HEK293 (cell line): ENCODE measurements around the gene SERINC2.

ENCODE experiments used
- CTCF ChIA-PET: fragments of 350-600 bp; formaldehyde crosslinking; extraction: SDS; loops from one replicate; lab custom pipeline; 2021; ENCODE audit warnings: antibody characterized with exemption; lab: Yijun Ruan, JAX
- POLR2A ChIA-PET: fragments of 300-600 bp; formaldehyde crosslinking; extraction: SDS; loops from one replicate; lab custom pipeline; 2020; ENCODE audit warnings: antibody characterized with exemption, inconsistent platforms; lab: Yijun Ruan, JAX
- H3K27ac ChIP-seq: fragments of 200-500 bp; sonication (Bioruptor generic); 2 replicates; pipeline ENCODE4 v1.5.1; 2014; ENCODE audit warnings: low read depth, low read length, control low read depth, inconsistent platforms; ENCODE audit errors: extremely low read depth
- H3K36me3 ChIP-seq, 2 experiments: fragments of 200-500 bp in 1 of 2; sonication (Bioruptor generic) in 1 of 2; 1 replicate in 1 of 2; 2 replicates in 1 of 2; pipeline ENCODE4 v1.5.1; 2014 to 2017; ENCODE audit warnings: inconsistent platforms in 2 of 2, low read length in 2 of 2; ENCODE audit not compliant: control insufficient read depth in 2 of 2, insufficient read depth in 1 of 2
- H3K4me1 ChIP-seq: fragments of 200-500 bp; sonication (Bioruptor generic); 2 replicates; pipeline ENCODE4 v1.5.1; 2014; ENCODE audit warnings: mild to moderate bottlenecking, low read length, inconsistent platforms; ENCODE audit not compliant: control insufficient read depth, insufficient read depth
- H3K4me3 ChIP-seq: 2 replicates; pipeline ENCODE4 v1.5.1; 2011; ENCODE audit warnings: low read depth, mild to moderate bottlenecking, control low read depth, low read length, moderate library complexity
- H3K9me3 ChIP-seq: fragments of 200-500 bp; sonication (Bioruptor generic); 2 replicates; pipeline ENCODE4 v1.5.1; 2014; ENCODE audit warnings: low read depth, low read length, inconsistent platforms; ENCODE audit not compliant: control insufficient read depth, insufficient read depth
- CTCF ChIP-seq: fragments of 450-650 bp; formaldehyde crosslinking; IDR thresholded peaks from 2 replicates; pipeline ENCODE4 v1.5.1; 2016; ENCODE audit warnings: missing biosample characterization, missing genetic modification characterization
- GLI4 ChIP-seq: fragments of 450-650 bp; formaldehyde crosslinking; IDR thresholded peaks from 2 replicates; pipeline ENCODE4 v1.5.1; 2016; ENCODE audit warnings: missing biosample characterization, missing genetic modification characterization
- HOXC10 ChIP-seq: sonication (generic); formaldehyde crosslinking; IDR thresholded peaks from 2 replicates; pipeline ENCODE4 v1.8.1; 2023; ENCODE audit warnings: mild to moderate bottlenecking, missing genetic modification reagents
- KLF17 ChIP-seq: fragments of 450-650 bp; formaldehyde crosslinking; IDR thresholded peaks from 2 replicates; pipeline ENCODE4 v1.5.1; 2016; ENCODE audit warnings: missing biosample characterization, missing genetic modification characterization
- KLF8 ChIP-seq: fragments of 450-650 bp; formaldehyde crosslinking; IDR thresholded peaks from 2 replicates; pipeline ENCODE4 v1.5.1; 2016; ENCODE audit warnings: missing biosample characterization, missing genetic modification characterization
- PRDM1 ChIP-seq: fragments of 450-650 bp; formaldehyde crosslinking; IDR thresholded peaks from 2 replicates; pipeline ENCODE4; 2016; ENCODE audit warnings: missing biosample characterization, missing genetic modification characterization
- PRDM6 ChIP-seq: fragments of 450-650 bp; formaldehyde crosslinking; IDR thresholded peaks from 2 replicates; pipeline ENCODE4 v1.5.1; 2017; ENCODE audit warnings: missing biosample characterization, missing genetic modification characterization
- ZBTB17 ChIP-seq: fragments of 450-650 bp; formaldehyde crosslinking; IDR thresholded peaks from 2 replicates; pipeline ENCODE4 v1.5.1; 2016; ENCODE audit warnings: missing biosample characterization, missing genetic modification characterization
- ZIC2 ChIP-seq: fragments of 450-650 bp; formaldehyde crosslinking; IDR thresholded peaks from 2 replicates; pipeline ENCODE4 v1.5.1; 2016; ENCODE audit warnings: missing biosample characterization, missing genetic modification characterization
- ZNF18 ChIP-seq: fragments of 450-650 bp; formaldehyde crosslinking; IDR thresholded peaks from 2 replicates; pipeline ENCODE4 v1.5.1; 2016; ENCODE audit warnings: missing biosample characterization, missing genetic modification characterization
- ZNF23 ChIP-seq: fragments of 450-650 bp; formaldehyde crosslinking; IDR thresholded peaks from 2 replicates; pipeline ENCODE4 v1.5.1; 2016; ENCODE audit warnings: missing biosample characterization, missing genetic modification characterization, borderline replicate concordance
- ZNF248 ChIP-seq: fragments of 450-650 bp; formaldehyde crosslinking; IDR thresholded peaks from 2 replicates; pipeline ENCODE4 v1.5.1; 2017; ENCODE audit warnings: missing biosample characterization, missing genetic modification characterization
- ZNF48 ChIP-seq: fragments of 450-650 bp; formaldehyde crosslinking; IDR thresholded peaks from 2 replicates; pipeline ENCODE4 v1.5.1; 2016; ENCODE audit warnings: missing biosample characterization, missing genetic modification characterization
- ZNF600 ChIP-seq: fragments of 450-650 bp; formaldehyde crosslinking; IDR thresholded peaks from 2 replicates; pipeline ENCODE4 v1.5.1; 2016; ENCODE audit warnings: missing biosample characterization, missing genetic modification characterization
- ZNF660 ChIP-seq: fragments of 450-650 bp; IDR thresholded peaks from 2 replicates; pipeline ENCODE4 v1.5.1; 2018; ENCODE audit warnings: missing biosample characterization, mild to moderate bottlenecking, missing genetic modification characterization
- ZNF747 ChIP-seq: fragments of 450-650 bp; formaldehyde crosslinking; IDR thresholded peaks from 2 replicates; pipeline ENCODE4 v1.5.1; 2016; ENCODE audit warnings: missing biosample characterization, missing genetic modification characterization
- ZNF837 ChIP-seq: fragments of 450-650 bp; formaldehyde crosslinking; IDR thresholded peaks from 2 replicates; pipeline ENCODE4 v1.5.1; 2016; ENCODE audit warnings: missing biosample characterization, missing genetic modification characterization

Gene SERINC2

GRCh38 chr1:31418626-31419323, 5.8 kb downstream of the SERINC2 start:
- H3K4me1 ChIP-seq = no peaks in the 10 kb centered on the region; the same call in 1 of the 2 replicates

GRCh38 chr1:31420716-31421115, 7.7 kb downstream of the SERINC2 start:
- no peaks in the 10 kb centered on the region for H3K4me1 ChIP-seq
- POLR2A ChIA-PET = interaction anchor here (0.6 to 2.0 kb wide), 2 partner anchors 124 to 367 kb away, joined by 3 to 4 read pairs; partner anchors contain the start of genes SNRNP40 and ZCCHC17
- no peak for TF ChIP-seq ZNF837 (tag by site-specific recombination)
- H3K4me3 ChIP-seq = no peak overlapping the region
- H3K27ac ChIP-seq = no peak overlapping the region
- H3K9me3 ChIP-seq = no peaks in the 10 kb centered on the region
- CTCF ChIA-PET = interaction anchor here (0.6 to 10.9 kb wide), 9 partner anchors 9 to 642 kb away, joined by 3 to 146 read pairs (median 4); no protein-coding TSS in a partner anchor
- H3K36me3 ChIP-seq = no peaks in the 10 kb centered on the region

More at GRCh38 chr1:31418626-31419323, 5.8 kb downstream of the SERINC2 start:
- ChIA-PET POLR2A (interaction anchor here (2.0 kb wide), 1 partner anchor 122 kb away, joined by 4 read pairs; the partner anchor contains the start of genes SNRNP40 and ZCCHC17), CTCF (interaction anchor here (0.7 to 10.9 kb wide), 6 partner anchors 23 to 490 kb away, joined by 3 to 146 read pairs (median 28); no protein-coding TSS in a partner anchor)
- TF ChIP-seq KLF17 (tag by site-specific recombination) = peak; percentile 66; the same call in 1 of the 2 replicates
- no peak for TF ChIP-seq PRDM6 (tag by site-specific recombination)
- Histone ChIP-seq H3K9me3 (no peaks in the 10 kb centered on the region), H3K27ac (no peak overlapping the region), H3K4me3 (no peak overlapping the region), H3K36me3 (no peaks in the 10 kb centered on the region)

DNA sequence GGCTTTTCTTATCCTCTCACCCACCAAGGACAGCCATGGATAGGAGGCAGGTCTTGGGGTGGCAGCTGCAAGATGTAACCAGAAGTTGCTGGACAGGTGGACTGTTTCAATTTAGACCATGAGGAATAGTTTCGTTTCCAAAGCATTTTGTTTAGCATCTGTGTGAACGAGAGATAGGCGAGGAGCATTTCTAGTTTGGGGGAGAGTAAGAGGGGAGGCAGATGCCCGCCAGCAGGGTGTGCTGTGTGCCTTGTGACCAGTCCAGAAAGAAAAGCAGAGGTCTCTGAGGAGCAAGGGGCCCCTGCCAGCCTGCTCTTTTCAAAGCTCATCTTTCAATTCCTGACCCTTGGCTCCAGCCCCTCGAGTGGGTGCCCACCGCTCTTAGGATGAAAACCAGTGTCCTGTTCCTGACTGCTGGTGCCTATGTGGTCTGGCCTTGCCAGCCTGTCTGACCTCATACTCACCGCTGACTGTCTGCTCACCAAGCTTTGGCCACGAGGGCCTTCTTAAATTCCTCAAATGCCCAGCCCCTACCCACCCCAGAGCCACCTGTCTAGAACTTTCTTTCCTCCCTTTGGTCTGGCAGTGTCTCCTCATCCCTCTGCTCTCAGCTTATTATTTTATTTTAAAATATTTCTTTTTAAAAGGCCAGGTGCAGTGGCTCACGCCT, 8.5 kb downstream of the SERINC2 start:
- TF ChIP-seq CTCF (tag by site-specific recombination) (peak; percentile 48), GLI4 (tag by site-specific recombination) (no peak), ZNF747 (tag by site-specific recombination) (no peak)
- no peaks in the 10 kb centered on the region for H3K36me3 ChIP-seq
- no peaks in the 10 kb centered on the region for H3K9me3 ChIP-seq
- H3K4me3 ChIP-seq = no peak overlapping the region
- H3K27ac ChIP-seq = no peak overlapping the region
- ChIA-PET POLR2A (interaction anchor here (0.6 to 1.4 kb wide), 4 partner anchors 25 to 367 kb away, joined by 3 read pairs; no protein-coding TSS in a partner anchor), CTCF (interaction anchor here (0.6 to 10.9 kb wide), 27 partner anchors 8 to 360 kb away, joined by 3 to 146 read pairs (median 5); partner anchors contain the start of gene SERINC2)
- H3K4me1 ChIP-seq = no peaks in the 10 kb centered on the region

- no peaks in the 10 kb centered on the region for H3K9me3 ChIP-seq
- CTCF ChIA-PET = interaction anchor here (0.6 to 10.9 kb wide), 29 partner anchors 8 to 490 kb away, joined by 3 to 146 read pairs (median 4); partner anchors contain the start of gene SERINC2
- H3K27ac ChIP-seq = no peak overlapping the region
- no peaks in the 10 kb centered on the region for H3K36me3 ChIP-seq
- POLR2A ChIA-PET = interaction anchor here (0.8 to 1.4 kb wide), 3 partner anchors 26 to 126 kb away, joined by 3 read pairs; no protein-coding TSS in a partner anchor
- H3K4me1 ChIP-seq = no peaks in the 10 kb centered on the region
- no peak overlapping the region for H3K4me3 ChIP-seq
- TF ChIP-seq ZNF248 (tag by site-specific recombination) (no peak), KLF8 (peak; percentile 86), ZNF48 (tag by site-specific recombination) (no peak), ZNF23 (no peak), PRDM1 (no peak), ZNF660 (peak; percentile 51; the same call in 1 of the 2 replicates), ZIC2 (no peak), HOXC10 (CRISPR knock-in tag) (no peak), ZNF600 (tag by site-specific recombination) (peak; percentile 32; the same call in 1 of the 2 replicates), ZNF18 (tag by site-specific recombination) (no peak), ZBTB17 (tag by site-specific recombination) (peak; percentile 73)
These were observed 9.7 kb downstream of the SERINC2 start for GRCh38 chr1:31422505-31423319.
